ENCODE measurements around the gene ECM2.

GRCh38 chr9:92507496-92507895, 28.3 kb downstream of the ECM2 start:
- TF ChIP-seq, protein P1, sequence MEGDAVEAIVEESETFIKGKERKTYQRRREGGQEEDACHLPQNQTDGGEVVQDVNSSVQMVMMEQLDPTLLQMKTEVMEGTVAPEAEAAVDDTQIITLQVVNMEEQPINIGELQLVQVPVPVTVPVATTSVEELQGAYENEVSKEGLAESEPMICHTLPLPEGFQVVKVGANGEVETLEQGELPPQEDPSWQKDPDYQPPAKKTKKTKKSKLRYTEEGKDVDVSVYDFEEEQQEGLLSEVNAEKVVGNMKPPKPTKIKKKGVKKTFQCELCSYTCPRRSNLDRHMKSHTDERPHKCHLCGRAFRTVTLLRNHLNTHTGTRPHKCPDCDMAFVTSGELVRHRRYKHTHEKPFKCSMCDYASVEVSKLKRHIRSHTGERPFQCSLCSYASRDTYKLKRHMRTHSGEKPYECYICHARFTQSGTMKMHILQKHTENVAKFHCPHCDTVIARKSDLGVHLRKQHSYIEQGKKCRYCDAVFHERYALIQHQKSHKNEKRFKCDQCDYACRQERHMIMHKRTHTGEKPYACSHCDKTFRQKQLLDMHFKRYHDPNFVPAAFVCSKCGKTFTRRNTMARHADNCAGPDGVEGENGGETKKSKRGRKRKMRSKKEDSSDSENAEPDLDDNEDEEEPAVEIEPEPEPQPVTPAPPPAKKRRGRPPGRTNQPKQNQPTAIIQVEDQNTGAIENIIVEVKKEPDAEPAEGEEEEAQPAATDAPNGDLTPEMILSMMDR (IDR thresholded peaks at IDR 0.05 in 2 of 3, conservative IDR thresholded peaks at IDR 0.05 in 1 of 3; ENCODE audit: borderline replicate concordance in 1 of 3, insufficient read depth in 1 of 3, low read depth in 2 of 3, low read length in 2 of 3), result no peak
- no peak for TF ChIP-seq TCF7L2 (IDR thresholded peaks at IDR 0.05; ENCODE audit: borderline replicate concordance, extremely low read depth, insufficient read depth, insufficient read length)
- TF ChIP-seq POLR2A (IDR thresholded peaks at IDR 0.05; ENCODE audit: borderline replicate concordance, extremely low read depth, insufficient read depth, insufficient read length), result no peak
- no peak for TF ChIP-seq SP1 (IDR thresholded peaks at IDR 0.05; ENCODE audit: low read depth)
- no peak for TF ChIP-seq JUND (IDR thresholded peaks at IDR 0.05)
- TF ChIP-seq EZH2 (IDR thresholded peaks at IDR 0.05), result no peak
- no peak for TF ChIP-seq MAX (IDR thresholded peaks at IDR 0.05)
- no peak for TF ChIP-seq ZNF274 (IDR thresholded peaks at IDR 0.05; ENCODE audit: low read depth, low read length)
- TF ChIP-seq CEBPB (IDR thresholded peaks at IDR 0.05; ENCODE audit: low read depth), result no peak

All from HCT116 (cell line).